ENCODE data around the gene SRRM2.

The SRRM2 gene

DNA sequence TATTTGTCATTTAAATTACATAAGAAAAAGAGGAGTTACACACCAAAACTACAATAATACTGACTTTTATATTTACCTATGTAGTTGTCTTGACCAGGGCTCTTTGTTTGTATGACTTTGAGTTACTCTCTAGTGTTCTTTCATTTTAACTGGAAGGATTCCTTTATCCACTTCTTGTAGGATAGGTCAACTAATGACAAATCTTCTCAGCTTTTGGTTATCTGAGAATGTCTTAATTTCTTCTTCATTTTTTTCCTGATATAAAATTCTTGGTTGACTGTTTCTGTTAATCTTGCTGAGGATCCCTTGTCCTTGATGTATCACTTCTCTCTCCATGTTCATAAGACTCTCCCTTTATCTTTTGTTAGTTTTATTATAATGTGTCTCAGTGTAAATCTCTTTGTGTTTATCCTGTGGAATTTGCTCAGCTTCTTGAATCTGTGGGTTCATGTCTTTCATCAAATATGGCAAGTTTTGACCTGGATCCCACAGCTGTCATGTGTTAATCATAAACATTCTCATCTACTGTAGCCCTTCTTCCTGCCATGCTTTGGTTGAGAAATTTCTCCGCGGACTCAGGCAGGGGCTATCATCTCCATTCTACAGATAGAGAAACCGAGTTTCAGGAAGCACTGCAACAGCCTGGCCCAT, 51.2 kb downstream of the SRRM2 start:
- DNase-seq, result no peak

GRCh38 chr16:2804728-2805127, 52.3 kb downstream of the SRRM2 start:
- no peak for DNase-seq

DNA sequence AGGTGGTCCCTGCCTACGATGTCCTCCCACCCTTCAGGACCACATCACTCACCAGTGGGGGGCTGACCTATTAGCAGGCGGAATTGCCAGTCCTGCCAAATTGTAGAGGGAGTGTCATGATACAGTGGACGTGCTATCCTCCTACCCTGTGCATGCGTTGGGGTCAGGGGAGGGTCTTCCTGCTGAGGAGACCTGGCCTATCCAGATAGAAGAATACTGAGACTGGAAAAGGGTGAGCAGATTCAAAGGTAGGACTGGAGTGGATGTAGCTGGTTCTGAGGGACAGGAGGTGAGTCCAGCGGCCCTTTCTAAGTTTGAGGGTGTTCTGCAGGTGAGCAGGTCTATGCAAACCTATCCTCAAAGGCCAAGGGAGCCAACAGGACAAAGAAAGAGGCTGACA, 53.8 kb downstream of the SRRM2 start:
- DNase-seq, result no peak

GRCh38 chr16:2808181-2808580, 55.7 kb downstream of the SRRM2 start:
- DNase-seq, result no peak

DNA sequence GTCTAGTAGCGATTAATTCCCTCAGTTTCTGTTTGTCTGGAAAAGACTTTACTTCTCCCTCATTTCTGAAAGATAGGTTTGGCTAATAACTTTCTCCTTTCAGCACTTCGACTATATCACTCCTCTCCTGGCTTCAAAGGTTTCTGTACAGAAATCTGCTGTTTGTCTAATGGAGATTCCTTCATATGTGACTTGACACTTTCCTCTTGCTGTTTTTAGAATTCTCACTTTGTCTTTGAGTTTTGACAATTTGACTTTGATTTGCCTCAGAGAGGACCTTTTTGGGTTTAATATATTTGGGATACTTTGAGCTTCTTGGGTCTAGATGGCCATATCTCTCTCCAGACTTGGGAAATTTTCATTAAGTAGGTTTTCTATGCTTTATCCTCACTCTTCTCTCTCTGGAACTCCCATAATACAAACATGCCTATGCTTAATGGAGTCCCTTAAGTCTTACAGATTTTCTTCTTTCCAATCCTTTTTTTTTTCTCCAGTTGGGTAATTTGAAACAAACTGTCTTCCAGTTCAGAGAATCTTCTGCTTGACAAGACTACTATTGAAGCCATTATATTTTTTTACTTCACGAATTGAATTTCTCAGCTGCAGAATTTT, 56.8 kb downstream of the SRRM2 start:
- DNase-seq, result no peak

GRCh38 chr16:2810651-2811050, 58.2 kb downstream of the SRRM2 start:
- no peak for DNase-seq

GRCh38 chr16:2811703-2812471, 59.4 kb downstream of the SRRM2 start:
- DNase-seq, result no peak

- DNase-seq, result no peak
These were observed 61.4 kb downstream of the SRRM2 start for GRCh38 chr16:2813771-2814221.

GRCh38 chr16:2814551-2815298, 62.3 kb downstream of the SRRM2 start:
- DNase-seq, result no peak

GRCh38 chr16:2815299-2815771, 62.9 kb downstream of the SRRM2 start:
- no peak for DNase-seq

- peak; percentile 9 for DNase-seq
These were observed 64.4 kb downstream of the SRRM2 start, which contains the start of gene PRSS21 for GRCh38 chr16:2816751-2817339. PRSS21 (plus strand) TSS chr16:2817237; CDS start chr16:2817269, 32 bp downstream.

- DNase-seq, result no peak
These were observed 65.2 kb downstream of the SRRM2 start for GRCh38 chr16:2817340-2818271.

- no peak for DNase-seq
These were observed 65.9 kb downstream of the SRRM2 start for GRCh38 chr16:2818272-2818876.

- no peak for DNase-seq
These were observed 66.9 kb downstream of the SRRM2 start for GRCh38 chr16:2819179-2819938.

DNA sequence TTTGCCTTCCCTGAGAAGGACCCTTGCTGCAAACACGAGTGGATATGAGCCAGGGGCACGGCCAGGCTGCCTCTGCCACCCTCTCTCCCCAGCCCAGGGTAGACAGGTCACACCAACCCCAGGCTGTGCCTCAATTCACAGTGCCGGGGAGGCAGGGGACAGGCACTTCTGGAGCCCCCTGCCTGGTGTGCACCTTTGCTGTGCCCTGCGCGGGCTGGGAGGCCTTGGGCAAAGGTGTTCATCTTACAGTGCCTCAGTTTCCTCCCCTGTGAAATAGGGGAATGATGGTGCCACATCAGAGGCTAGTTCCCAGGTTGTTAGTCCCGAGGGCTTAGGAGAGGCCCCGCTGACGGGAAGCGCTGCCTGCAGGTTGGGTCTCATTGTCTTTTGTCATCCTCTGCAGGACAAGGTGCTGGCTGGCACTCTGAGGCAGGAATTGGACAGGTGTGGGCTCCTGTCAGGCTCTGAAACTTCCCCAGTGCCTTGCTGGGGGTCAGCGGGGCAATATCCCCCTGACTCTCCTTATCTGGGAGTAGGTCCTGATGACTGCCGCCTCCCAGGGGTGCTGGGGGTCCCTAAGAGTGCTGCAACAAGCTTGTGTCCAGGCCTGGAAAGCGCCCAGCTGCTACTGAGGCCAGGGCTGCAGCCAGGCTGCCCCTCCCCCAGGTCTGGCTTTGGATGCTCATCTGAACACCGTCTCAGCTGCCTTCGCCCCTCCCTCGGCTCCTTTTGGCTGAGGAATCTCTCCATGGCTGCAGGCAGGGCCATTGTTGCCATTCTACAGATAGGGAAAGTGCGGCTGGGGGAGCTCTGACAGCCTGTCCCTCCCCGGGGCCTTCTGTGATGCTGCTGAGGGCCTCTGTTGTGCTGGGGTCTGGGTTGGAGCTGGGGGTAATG, 67.7 kb downstream of the SRRM2 start:
- DNase-seq, result no peak
